HG03520 (cell line): ENCODE data around the gene RPAIN.
"Not testable (repeated sequence)": the region's sequence is repeated elsewhere in the genome, so short reads cannot be mapped to it uniquely, and the experiment has no call there.

Experiments used
- ATAC-seq: cut with Tn5 transposase; IDR thresholded peaks from one replicate; pipeline ENCODE4 v1.9.1; 2021; ENCODE audit warnings: mild to moderate bottlenecking, moderate library complexity; ENCODE audit not compliant: unreplicated experiment

RPAIN gene

GRCh38 chr17:5429191-5429887 lies 9.4 kb downstream of the RPAIN start:
- no peak for ATAC-seq

GRCh38 chr17:5430413-5430999 lies 10.5 kb downstream of the RPAIN start:
- no peak for ATAC-seq

- ATAC-seq = not testable (repeated sequence)
These were observed 11.3 kb downstream of the RPAIN start for GRCh38 chr17:5431234-5431633.

- ATAC-seq = no peak
These were observed 12.1 kb downstream of the RPAIN start for GRCh38 chr17:5431949-5432556.

- no peak for ATAC-seq
These were observed 15.0 kb downstream of the RPAIN start for GRCh38 chr17:5434984-5435383.

DNA sequence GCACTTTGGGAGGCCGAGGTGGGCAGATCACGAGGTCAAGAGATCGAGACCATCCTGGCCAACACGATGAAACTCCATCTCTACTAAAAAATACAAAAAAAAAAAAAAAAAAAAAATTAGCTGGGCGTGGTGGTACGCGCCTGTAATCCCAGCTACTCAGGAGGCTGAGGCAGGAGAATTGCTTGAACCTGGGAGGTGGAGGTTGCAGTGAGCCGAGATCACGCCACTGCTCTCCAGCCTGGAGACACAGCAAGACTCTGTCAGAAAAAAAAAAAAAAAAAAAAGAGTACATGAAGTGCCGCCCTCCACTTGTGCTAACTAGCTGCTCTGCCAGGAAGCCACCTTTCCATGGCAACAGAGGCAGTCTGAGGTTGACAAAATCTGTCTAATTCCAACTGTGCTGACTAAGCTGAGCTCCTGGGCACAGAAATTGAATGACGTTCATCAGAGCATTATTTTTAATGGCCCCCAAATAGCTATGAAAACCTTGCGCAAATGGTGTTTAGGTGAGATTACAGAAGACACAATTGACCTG lies 15.9 kb downstream of the RPAIN start:
- ATAC-seq = not testable (repeated sequence)

DNA sequence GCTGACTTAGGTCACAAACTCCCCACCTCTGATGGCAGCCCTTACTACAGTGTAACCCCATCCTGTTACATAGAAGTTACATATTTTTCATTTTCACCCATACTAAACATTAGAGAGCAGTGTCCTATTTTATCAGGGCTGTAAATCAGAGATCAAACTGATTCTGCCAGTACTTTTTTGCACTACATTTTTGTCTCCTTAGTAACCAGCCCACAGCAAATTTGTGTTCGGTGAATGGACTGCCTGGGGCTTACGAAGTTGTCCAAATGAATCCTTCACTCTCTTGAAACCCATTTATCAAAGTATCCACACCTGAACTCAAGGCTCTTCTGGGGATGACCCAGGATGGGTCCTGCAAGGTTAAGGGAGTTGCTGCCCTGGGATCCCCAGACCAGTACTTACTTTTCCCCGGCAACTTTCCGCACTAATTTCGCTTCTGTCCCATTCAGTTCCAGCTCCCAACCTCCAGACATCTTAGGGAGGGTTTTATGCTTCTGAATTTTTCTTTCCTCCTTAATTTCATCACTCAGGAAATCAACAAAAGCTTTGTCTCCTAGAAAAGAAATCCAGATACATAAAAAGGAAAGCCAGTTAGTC lies 17.8 kb downstream of the RPAIN start:
- no peak for ATAC-seq

DNA sequence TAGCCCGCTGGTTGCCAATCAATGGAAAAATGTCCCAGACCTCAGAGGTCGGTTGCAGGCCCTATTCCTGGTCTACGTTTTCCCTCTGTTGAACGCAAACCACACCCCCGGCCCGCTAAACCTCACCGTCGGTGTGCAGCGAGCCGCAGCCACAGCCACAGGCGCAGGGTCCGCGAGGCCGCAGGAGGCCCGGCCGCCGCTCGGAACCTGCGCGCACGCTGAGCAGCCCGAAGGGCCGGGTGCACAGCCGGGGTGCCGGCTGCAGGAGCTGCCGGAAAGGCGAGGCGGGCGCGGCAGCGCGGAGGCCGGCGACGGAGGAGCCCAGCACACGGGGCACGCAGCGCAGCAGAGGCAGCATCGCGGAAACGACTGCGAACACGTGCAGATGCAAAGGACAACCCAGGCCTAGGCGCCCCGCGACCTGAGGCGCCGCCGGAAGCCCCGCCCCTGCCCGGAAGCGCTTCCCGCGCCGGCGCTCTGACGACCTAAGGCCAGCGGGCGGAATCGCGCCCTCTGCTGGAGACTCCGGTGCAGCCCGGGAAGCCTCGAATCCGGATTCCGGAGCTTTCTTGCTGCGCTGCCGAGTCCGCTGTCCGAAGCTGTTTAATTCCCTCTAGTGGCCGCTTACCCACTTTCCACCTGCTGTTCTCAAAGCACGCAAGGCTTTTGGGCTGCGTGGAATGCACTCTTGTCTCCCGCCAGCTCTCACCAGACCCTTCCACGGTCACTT lies 18.9 kb downstream of the RPAIN start, which contains the start of gene C1QBP:
Gene C1QBP, minus strand, starts transcription at position 440 of the 730 bp plus-strand sequence. Its CDS starts 82 bp downstream, at position 358.
- peak; percentile 80 for ATAC-seq

GRCh38 chr17:5439446-5439764 lies 19.4 kb downstream of the RPAIN start:
- no peak for ATAC-seq

DNA sequence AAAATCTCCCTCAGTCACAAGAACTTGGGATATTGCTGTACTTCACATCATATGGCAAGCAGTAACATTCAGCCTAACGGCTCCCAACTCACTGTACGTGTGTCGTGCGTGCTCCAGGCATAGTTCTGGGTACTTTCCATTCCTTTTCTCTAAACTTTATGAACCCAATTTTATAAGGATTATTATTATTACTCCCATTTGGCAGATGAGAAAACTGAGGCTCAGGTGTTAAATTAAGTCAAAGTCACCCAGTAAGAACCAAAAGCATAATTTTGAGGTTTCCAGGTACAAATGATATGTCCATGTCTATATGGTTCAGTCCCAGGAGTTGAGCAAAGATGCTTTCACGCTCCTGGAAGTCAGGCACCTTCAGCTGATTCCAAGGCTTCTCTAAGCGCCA lies 23.7 kb downstream of the RPAIN start:
- ATAC-seq = no peak

DNA sequence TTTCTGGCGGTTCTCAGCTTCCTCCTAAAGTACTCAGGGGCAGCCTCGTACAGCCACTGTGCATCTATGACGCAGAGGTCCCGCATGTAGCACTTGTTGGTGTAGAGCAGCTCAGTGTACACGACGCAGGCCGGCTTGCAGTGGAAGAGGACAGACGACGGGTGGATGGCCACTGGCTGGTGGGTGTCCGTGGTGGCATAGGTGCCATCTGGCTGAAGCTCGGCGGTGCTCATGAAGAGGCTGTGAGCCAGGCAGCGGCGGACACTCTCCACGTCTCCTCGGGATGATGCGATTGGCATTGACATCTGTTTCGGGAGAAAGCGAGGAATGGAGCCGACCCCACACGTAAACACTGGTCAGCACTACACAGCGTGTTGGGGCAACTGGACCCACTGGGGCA lies 24.2 kb downstream of the RPAIN start:
- ATAC-seq = no peak

- ATAC-seq = no peak
These were observed 26.8 kb downstream of the RPAIN start for GRCh38 chr17:5446786-5447185.

GRCh38 chr17:5464717-5465507 lies 44.9 kb downstream of the RPAIN start:
- ATAC-seq = no peak

GRCh38 chr17:5466295-5466694 lies 46.3 kb downstream of the RPAIN start:
- ATAC-seq = no peak

GRCh38 chr17:5467416-5467815 lies 47.4 kb downstream of the RPAIN start:
- ATAC-seq = no peak

- no peak for ATAC-seq
These were observed 48.1 kb downstream of the RPAIN start for GRCh38 chr17:5468075-5468473.

GRCh38 chr17:5472511-5472910 lies 52.5 kb downstream of the RPAIN start:
- ATAC-seq = no peak

- ATAC-seq = no peak
These were observed 53.9 kb downstream of the RPAIN start for GRCh38 chr17:5473906-5474305.

GRCh38 chr17:5478992-5479391 lies 59.0 kb downstream of the RPAIN start:
- ATAC-seq = no peak

DNA sequence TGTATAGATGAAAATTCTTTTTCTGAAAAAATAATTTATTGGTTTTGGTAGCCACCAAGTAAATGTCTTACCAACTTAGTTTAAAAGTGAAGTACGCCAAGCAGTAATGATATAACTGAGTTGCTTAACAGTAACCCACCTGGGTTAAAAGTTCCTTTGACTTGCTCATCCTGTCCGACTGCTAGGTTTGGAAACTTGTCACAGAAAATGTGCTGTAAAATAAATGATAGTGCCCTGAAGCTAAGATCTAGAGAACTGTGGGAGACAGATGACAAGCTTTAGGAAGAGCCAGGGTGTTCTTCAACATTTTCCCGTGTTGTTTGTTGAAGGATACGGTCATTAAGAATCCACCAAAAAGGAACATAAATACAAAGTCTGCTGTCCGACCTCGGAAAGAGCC lies 61.0 kb downstream of the RPAIN start:
- ATAC-seq = no peak
